HG03135 (cell line): ENCODE measurements around the gene RING1.

Experiments used
- ATAC-seq: cut with Tn5 transposase; IDR thresholded peaks from one replicate; pipeline ENCODE4 v1.9.1; 2021; ENCODE audit warnings: mild to moderate bottlenecking, moderate library complexity; ENCODE audit not compliant: unreplicated experiment

The RING1 gene

DNA sequence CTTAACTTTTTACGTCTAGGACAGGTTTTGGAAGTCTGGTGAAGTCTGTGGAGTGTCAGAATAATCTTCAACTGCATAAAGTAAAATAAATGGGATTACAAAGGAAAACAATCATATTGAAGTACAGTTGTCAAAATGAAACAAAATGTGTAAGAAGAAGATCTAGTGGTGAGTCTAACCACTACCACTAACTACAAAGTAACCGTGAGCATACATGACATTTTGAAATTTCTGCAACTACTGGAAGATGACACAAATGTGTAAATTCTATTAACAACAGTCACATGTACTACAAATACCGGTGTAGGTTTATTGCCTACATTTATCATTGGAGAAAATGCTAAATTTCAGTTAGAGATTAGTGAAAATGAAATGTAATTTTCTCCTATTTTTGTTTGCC lies 33.7 kb downstream of the RING1 start:
- no peak for ATAC-seq

DNA sequence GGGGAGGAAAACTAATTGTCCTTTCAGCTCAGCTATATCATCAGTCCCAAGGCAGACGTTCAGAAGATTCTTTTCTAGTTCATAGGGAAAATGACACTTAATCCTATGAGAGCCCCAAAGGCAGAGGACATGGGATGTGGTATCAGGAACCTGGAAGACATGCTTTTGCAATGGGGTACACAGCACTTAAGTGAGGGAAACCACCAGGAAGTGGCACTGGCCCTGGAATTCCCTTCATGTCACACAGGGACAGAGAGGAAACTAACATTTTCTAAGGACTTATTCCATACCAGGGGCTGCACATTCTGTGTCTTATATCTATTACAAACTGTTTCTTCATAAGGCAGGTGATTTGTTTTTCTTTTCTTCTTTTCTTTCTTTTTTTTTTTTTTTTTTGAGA lies 35.2 kb downstream of the RING1 start:
- no peak for ATAC-seq

DNA sequence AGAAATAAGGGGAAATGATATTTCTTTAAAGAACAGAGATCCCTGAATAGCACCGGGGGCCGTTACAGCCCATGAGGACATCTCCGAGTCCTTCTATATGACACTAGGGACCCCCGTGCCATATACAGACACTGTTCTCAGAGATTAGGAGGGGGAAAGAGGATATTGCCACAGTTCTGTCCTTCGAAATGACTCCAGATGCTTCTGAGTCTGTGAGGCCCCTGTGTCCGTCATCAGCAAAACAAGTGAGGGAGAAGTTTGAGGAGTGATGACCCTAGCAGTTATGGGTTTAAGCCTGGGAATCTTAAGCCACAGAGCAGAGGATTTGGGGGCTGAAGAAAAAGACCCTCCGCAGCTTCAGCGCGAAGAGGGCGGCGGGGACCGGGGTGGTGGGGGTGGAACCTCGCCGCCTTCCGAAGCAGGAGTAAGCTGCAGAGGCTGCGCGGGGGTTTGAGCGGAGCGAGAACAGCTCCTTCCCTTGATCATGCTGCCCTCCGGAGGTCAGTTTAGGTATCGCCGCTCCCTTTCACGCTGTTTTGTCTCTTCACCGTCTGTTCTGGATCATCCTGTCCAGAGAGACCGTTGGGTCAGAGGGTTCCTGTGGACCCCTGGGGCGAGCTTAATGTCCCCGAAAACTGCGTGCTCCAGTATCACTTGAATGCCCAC lies 39.8 kb downstream of the RING1 start:
- ATAC-seq = peak; percentile 36

DNA sequence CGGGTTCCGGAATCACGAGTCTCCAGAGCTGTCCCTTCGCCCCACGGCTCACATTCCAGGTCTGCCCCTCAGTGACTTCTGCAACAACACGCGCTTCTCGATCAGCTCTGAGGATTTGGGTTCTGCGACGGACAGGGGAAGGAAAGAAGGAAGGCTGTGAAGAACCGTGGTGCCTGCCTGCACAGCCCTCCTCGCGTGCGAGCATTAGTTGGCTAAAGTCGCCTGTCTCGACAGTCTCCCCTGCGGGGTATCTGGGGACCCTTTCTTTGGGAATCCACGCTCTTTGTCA lies 40.3 kb downstream of the RING1 start:
- peak; percentile 7 for ATAC-seq

DNA sequence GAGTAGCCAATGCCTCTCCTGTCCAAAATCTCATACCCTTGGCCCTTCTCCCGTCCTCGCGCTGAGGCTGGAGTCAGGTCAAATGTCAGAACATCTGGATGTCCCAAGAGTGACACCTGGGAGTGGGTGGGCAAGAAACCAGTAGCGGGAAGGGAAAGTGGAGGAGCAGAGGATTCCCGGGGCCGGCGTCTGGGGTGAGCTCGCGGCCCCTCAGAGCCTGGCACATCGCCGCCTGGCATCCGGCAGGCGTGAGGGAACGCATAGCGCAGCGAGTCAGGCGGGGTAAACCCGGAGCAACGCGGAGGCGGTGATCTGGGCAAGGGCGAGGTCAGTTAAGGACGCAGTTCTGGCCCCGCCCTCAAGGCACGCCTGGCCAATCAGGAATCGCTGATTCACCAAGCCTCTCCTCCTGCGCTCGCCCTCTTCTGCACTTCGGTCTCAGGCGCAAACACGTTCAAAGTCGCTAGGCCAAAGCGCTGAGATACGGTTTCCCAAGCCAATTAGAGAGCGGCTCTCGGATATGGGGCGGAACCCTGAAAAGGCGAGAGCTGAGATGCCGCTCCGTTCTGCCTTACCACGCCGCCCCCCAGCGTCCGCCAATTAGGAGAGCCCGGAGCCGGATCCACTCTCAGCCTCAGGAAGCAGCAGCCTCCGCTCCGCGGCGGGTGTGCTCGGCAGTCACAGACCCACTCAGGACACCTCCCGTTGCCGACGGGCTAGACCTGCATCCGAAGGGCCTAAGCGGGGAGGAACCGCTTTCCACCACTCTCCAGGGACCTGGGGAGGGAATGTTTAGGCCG lies 40.8 kb downstream of the RING1 start:
- peak; percentile 84 for ATAC-seq

DNA sequence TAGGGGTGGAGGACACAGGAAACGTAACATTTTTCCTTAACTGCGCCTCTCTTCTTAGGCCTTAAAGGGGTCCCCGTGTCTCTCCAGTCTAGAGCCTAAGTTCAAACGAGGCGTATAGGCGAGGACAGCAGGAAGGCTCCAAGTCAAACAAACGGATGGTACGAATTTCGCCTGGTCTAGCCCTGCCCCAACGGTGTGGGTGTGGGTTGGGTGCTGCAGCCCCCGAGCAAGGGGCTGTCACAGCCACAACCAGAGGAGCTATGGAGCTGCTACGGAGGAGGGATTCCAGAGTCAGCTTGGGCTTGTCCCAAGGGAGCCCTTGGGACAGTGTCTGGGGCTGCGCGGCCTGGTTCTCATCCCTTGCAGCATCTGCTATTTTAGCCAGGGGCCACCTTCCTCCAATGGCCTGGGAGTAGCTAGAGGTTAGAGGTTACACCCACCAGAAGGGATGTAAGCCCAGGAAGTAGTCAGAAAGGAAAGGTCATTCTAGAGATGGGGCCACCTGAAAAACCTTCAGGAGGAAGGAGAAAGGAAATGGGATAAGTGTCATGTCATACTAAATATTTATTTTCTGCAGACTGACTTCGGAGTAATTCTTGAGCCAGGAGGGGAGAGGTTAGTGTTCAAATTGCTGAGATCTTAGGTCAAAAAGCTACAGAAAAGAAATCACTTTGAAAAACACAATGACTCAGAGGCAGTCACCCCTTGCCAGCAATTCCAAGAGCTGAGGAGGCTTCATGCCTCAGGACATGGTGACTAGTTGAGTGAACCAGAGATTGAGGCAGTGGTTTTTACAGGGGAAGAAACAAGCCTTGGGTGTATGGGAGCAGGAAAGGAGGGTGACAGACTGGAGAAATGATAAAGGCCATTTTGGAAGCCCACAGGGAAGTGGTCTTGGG lies 41.7 kb downstream of the RING1 start:
- ATAC-seq = no peak

DNA sequence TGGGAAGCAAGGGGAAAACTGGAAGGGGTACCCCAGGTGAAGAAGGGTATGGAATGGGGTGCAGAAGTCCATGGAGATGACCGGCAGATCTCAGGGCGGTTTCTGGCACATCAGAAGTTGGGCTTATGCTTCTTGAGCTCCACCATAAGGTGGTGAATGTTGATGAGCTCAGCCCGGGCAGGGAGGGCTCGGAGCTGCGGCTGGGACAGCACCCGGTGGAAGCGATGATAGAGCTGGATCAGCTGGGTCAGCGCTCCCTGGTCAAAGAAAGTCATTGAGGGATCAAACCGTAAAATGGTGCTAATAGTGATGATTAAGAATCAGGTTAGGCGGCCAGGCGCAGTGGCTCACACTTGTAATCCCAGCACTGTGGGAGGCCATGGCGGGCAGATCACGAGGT lies 42.4 kb downstream of the RING1 start:
- no peak for ATAC-seq

DNA sequence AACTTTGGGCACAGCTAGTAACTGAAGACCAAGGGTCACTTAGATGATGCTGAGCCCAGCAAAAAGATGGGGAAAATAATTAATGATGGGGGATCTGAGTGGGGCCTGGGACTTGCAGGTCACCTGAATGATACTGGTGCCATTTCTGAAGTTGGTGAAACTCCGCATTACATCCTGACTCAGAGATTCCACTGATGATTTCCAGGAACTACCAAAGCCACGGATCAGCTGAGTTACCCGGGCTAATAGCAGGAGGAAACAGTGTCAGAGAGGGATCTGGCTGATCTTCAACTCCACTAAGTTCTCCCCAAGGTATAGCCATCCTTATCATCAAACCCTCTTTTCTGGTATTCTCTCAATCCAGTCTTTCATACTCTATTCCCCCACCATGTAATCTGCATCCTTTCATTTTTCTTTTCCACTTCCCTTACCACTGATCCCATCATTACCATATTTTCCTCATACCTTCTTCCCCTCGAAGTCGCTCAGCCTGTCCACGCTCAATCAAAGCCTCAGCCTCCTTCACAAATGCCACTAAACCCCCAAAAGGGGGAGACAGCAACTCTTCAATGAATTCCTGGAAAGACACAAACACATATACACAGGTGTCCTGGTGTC lies 43.2 kb downstream of the RING1 start:
- no peak for ATAC-seq

DNA sequence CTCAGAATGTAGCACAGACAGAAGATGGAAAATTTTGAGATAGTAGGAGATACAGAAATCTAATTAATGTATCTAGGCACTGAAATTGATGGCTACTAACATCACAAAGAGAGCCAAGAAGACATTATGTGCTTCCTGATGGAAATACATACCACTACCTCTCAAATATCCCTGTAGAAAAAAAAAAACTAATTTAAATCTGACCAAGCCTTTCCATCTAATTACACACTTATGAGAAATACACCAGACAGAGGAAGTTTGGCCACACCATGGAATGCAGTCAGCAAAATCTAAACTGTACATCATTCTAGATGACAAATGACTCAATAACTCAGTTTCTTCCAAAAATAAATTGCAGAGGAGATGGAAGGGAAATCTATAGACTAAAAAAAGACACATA lies 44.5 kb downstream of the RING1 start:
- ATAC-seq = no peak

DNA sequence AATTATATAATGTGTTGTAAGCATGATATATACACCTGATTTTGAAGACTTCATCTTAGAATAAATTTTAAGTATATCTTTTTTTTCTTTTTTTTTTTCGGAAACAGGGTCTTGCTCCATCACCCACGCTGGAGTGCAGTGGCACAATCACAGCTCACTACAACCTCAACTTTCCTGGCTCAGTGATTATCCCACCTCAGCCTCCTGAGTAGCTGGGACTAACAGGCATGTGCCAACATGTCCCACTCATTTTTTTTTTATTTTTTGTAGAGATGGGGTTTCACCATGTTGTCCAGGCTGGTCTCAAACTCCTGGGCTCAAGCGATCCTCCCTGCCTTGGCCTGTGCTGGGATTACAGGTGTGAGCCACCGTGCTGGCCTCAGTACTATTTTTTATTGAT lies 46.3 kb downstream of the RING1 start:
- no peak for ATAC-seq

DNA sequence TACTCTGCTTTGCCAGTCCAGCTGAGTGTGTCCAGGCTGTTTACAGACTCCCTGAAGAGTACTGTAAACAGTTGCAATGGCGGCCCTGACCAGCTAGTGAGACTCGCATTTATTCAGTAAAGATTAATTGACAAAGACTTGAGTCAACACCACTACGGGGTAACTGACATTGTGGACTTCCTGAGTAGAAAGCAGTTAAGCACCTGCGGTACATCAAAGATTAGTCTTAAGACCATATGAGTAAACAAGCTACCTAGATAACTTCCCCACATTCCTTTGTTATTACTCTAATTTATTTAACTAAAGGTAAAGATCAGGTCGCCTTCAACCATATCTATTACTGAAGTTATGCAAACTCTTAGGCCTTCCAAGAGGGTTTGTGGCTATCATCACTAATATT lies 50.7 kb downstream of the RING1 start:
- no peak for ATAC-seq
